DND-41 (cell line): ENCODE results near the gene TRH.

ENCODE experiments used
- ATAC-seq: fragments of 200-7000 bp; cut with Tn5 transposase; 3 replicates; pipeline ENCODE4 v1.9.1; 2021; ENCODE audit warnings: low read depth; ENCODE audit not compliant: insufficient read depth
- DNase-seq: peaks from one replicate; pipeline ENCODE4 v3.0.0-alpha.2; 2020
- H2AFZ ChIP-seq: 2 replicates; pipeline ENCODE4 v1.6.0; 2012; ENCODE audit warnings: low read depth, low read length
- H3K27ac ChIP-seq: 2 replicates; pipeline ENCODE4 v1.5.1; 2012; ENCODE audit warnings: low read length, inconsistent platforms
- H3K27me3 ChIP-seq: fragments of 200-600 bp; sonication (generic); 2 replicates; pipeline ENCODE4 v1.6.0; 2012; ENCODE audit warnings: low read length, mild to moderate bottlenecking, inconsistent platforms; ENCODE audit not compliant: insufficient read depth, poor library complexity
- H3K36me3 ChIP-seq: 2 replicates; pipeline ENCODE4 v1.5.1; 2012; ENCODE audit warnings: low read length, inconsistent platforms; ENCODE audit not compliant: insufficient read depth
- H3K4me1 ChIP-seq: 2 replicates; pipeline ENCODE4 v1.5.1; 2012; ENCODE audit warnings: mild to moderate bottlenecking, low read length; ENCODE audit not compliant: insufficient read depth
- H3K4me2 ChIP-seq: 2 replicates; pipeline ENCODE4 v1.6.0; 2012; ENCODE audit warnings: mild to moderate bottlenecking, moderate library complexity, low read length, inconsistent platforms; ENCODE audit not compliant: insufficient read depth
- H3K4me3 ChIP-seq, 2 experiments: fragments of 200-600 bp in 1 of 2; shearing (Covaris generic) in 1 of 2; 2 replicates each; pipeline ENCODE4 v1.5.1; 2012 to 2016; ENCODE audit warnings: inconsistent platforms in 2 of 2, low read length in 2 of 2, mild to moderate bottlenecking in 2 of 2, low read depth in 1 of 2, moderate library complexity in 1 of 2
- H3K79me2 ChIP-seq: 2 replicates; pipeline ENCODE4 v1.6.0; 2012; ENCODE audit warnings: low read length, inconsistent platforms; ENCODE audit not compliant: insufficient read depth
- H3K9ac ChIP-seq: 2 replicates; pipeline ENCODE4 v1.6.0; 2012; ENCODE audit warnings: low read depth, mild to moderate bottlenecking, inconsistent platforms, low read length, moderate library complexity
- H3K9me3 ChIP-seq: 2 replicates; pipeline ENCODE4 v1.5.1; 2012; ENCODE audit warnings: low read length, moderate library complexity, mild to moderate bottlenecking, inconsistent platforms; ENCODE audit not compliant: insufficient read depth, severe bottlenecking
- H4K20me1 ChIP-seq: 2 replicates; pipeline ENCODE4 v1.6.0; 2012; ENCODE audit warnings: low read length; ENCODE audit not compliant: insufficient read depth
- CTCF ChIP-seq: IDR thresholded peaks from 2 replicates; pipeline ENCODE4 v1.5.1; 2012; ENCODE audit warnings: borderline replicate concordance, low read length, moderate library complexity, mild to moderate bottlenecking; ENCODE audit not compliant: poor library complexity, severe bottlenecking; ENCODE audit errors: extremely low read depth
- EZH2 ChIP-seq: IDR thresholded peaks from 3 replicates; pipeline ENCODE4 v1.6.1; 2012; ENCODE audit warnings: borderline replicate concordance, low read depth, mild to moderate bottlenecking, moderate library complexity, low read length, inconsistent platforms; ENCODE audit not compliant: severe bottlenecking

Gene TRH

GRCh38 chr3:129972301-129972700 is 2.2 kb upstream of the TRH start:
- TF ChIP-seq CTCF (no peak), EZH2 (no peak)
- Histone ChIP-seq H3K27me3 (no peaks in the 10 kb centered on the region), H3K4me3 (no peak overlapping the region), H3K4me2 (no peak overlapping the region), H3K27ac (no peak overlapping the region), H3K4me1 (no peaks in the 10 kb centered on the region), H2AFZ (no peak overlapping the region), H3K9ac (no peak overlapping the region), H3K9me3 (no peaks in the 10 kb centered on the region), H4K20me1 (no peaks in the 10 kb centered on the region), H3K36me3 (no peaks in the 10 kb centered on the region), H3K79me2 (no peaks in the 10 kb centered on the region)
- DNase-seq (no peak), ATAC-seq (no peak)

- H2AFZ ChIP-seq = no peak overlapping the region
- H3K27me3 ChIP-seq = no peaks in the 10 kb centered on the region
These were observed 512 bp upstream of the TRH start for GRCh38 chr3:129973853-129974563.

GRCh38 chr3:129974833-129975704 is 549 bp downstream of the TRH start:
- no peak overlapping the region for H2AFZ ChIP-seq
- no peaks in the 10 kb centered on the region for H3K79me2 ChIP-seq
- H3K4me2 ChIP-seq = no peak overlapping the region
- H3K9me3 ChIP-seq = no peaks in the 10 kb centered on the region
- no peaks in the 10 kb centered on the region for H3K36me3 ChIP-seq
- H4K20me1 ChIP-seq = no peaks in the 10 kb centered on the region
- H3K27ac ChIP-seq = no peak overlapping the region
- H3K4me3 ChIP-seq = no peak overlapping the region
- no peak overlapping the region for H3K9ac ChIP-seq
- TF ChIP-seq EZH2 (no peak), CTCF (no peak)
- DNase-seq = no peak
- no peak for ATAC-seq
- no peaks in the 10 kb centered on the region for H3K4me1 ChIP-seq
- H3K27me3 ChIP-seq = no peaks in the 10 kb centered on the region

More at GRCh38 chr3:129973853-129974563, 512 bp upstream of the TRH start:
- Histone ChIP-seq H3K27ac (no peak overlapping the region), H3K4me1 (no peaks in the 10 kb centered on the region), H3K4me3 (no peak overlapping the region), H3K9ac (no peak overlapping the region), H3K36me3 (no peaks in the 10 kb centered on the region), H4K20me1 (no peaks in the 10 kb centered on the region), H3K9me3 (no peaks in the 10 kb centered on the region), H3K4me2 (no peak overlapping the region), H3K79me2 (no peaks in the 10 kb centered on the region)
- no peak for TF ChIP-seq EZH2
- TF ChIP-seq CTCF = no peak
- DNase-seq (no peak), ATAC-seq (no peak)
